HG03159 (cell line): ENCODE results near the gene RARB.

Experiments
- ATAC-seq: cut with Tn5 transposase; IDR thresholded peaks from one replicate; pipeline ENCODE4 v1.9.1; 2021; ENCODE audit warnings: mild to moderate bottlenecking, moderate library complexity; ENCODE audit not compliant: unreplicated experiment

Gene RARB

GRCh38 chr3:25471081-25471768 is 43.2 kb downstream of the RARB start:
- ATAC-seq, result no peak

GRCh38 chr3:25472153-25472552 is 44.1 kb downstream of the RARB start:
- ATAC-seq, result no peak

- no peak for ATAC-seq
Measured at GRCh38 chr3:25472731-25473130, 44.7 kb downstream of the RARB start.

- no peak for ATAC-seq
Measured at GRCh38 chr3:25473246-25473645, 45.2 kb downstream of the RARB start.

GRCh38 chr3:25474052-25474451 is 46.0 kb downstream of the RARB start:
- ATAC-seq, result no peak

GRCh38 chr3:25476639-25477038 is 48.6 kb downstream of the RARB start:
- no peak for ATAC-seq

- ATAC-seq, result no peak
Measured at GRCh38 chr3:25478211-25478757, 50.2 kb downstream of the RARB start.

- no peak for ATAC-seq
Measured at GRCh38 chr3:25478964-25479726, 51.1 kb downstream of the RARB start.

- no peak for ATAC-seq
Measured at GRCh38 chr3:25479727-25480010, 51.6 kb downstream of the RARB start.

- no peak for ATAC-seq
Measured at GRCh38 chr3:25480811-25481210, 52.7 kb downstream of the RARB start.

GRCh38 chr3:25481386-25481785 is 53.3 kb downstream of the RARB start:
- no peak for ATAC-seq

GRCh38 chr3:25483456-25483855 is 55.4 kb downstream of the RARB start:
- no peak for ATAC-seq

- no peak for ATAC-seq
Measured at GRCh38 chr3:25485673-25486072, 57.6 kb downstream of the RARB start.

GRCh38 chr3:25486932-25487331 is 58.9 kb downstream of the RARB start:
- no peak for ATAC-seq

GRCh38 chr3:25489858-25490593 is 62.0 kb downstream of the RARB start:
- no peak for ATAC-seq

- ATAC-seq, result no peak
Measured at GRCh38 chr3:25493246-25493645, 65.2 kb downstream of the RARB start.

GRCh38 chr3:25493786-25494185 is 65.7 kb downstream of the RARB start:
- ATAC-seq, result no peak

GRCh38 chr3:25495304-25495703 is 67.2 kb downstream of the RARB start:
- ATAC-seq, result no peak

- ATAC-seq, result no peak
Measured at GRCh38 chr3:25495726-25496253, 67.7 kb downstream of the RARB start.

GRCh38 chr3:25497096-25497495 is 69.0 kb downstream of the RARB start:
- ATAC-seq, result no peak

- ATAC-seq, result no peak
Measured at GRCh38 chr3:25500706-25501210, 72.7 kb downstream of the RARB start.
